ENCODE results near the gene PDCD7. TPM values are rescaled to one million over a fixed set of nuclear protein-coding genes. Genes with fewer than 3 reads are reported as not detected.

PDCD7 gene
- total and polyA plus RNA-seq, 2 of the 13 experiments (the other 11 are each of a cell fraction or from before 2014, with no cell fraction given), result 10.1 to 14.7 TPM

- no peak for TF ChIP-seq FOXA3 (CRISPR knock-in tag; IDR thresholded peaks at IDR 0.05)
- TF ChIP-seq ZNF292 (CRISPR knock-in tag; IDR thresholded peaks at IDR 0.05; ENCODE audit: borderline replicate concordance, low read depth), result peak; percentile 26; the same call in 1 of the 2 replicates
- TF ChIP-seq CBX1 (IDR thresholded peaks at IDR 0.05; ENCODE audit: low read depth), result no peak
- no peak for TF ChIP-seq ZNF460 (CRISPR knock-in tag; IDR thresholded peaks at IDR 0.05; ENCODE audit: borderline replicate concordance)
- TF ChIP-seq RAD21 (CRISPR knock-in tag; IDR thresholded peaks at IDR 0.05), result peak; percentile 4; the same call in 1 of the 2 replicates
- TF ChIP-seq IKZF4 (CRISPR knock-in tag; IDR thresholded peaks at IDR 0.05; ENCODE audit: borderline replicate concordance, low read depth, not compliant biosample characterization), result no peak
- TF ChIP-seq SIN3B (IDR thresholded peaks at IDR 0.05; ENCODE audit: low read length), result no peak
- TF ChIP-seq ZNF687 (CRISPR knock-in tag; IDR thresholded peaks at IDR 0.05), result peak; percentile 24
- no peak for TF ChIP-seq ZNF530 (CRISPR knock-in tag; IDR thresholded peaks at IDR 0.05; ENCODE audit: low read depth)
- TF ChIP-seq FOXC1 (CRISPR knock-in tag; IDR thresholded peaks at IDR 0.05; ENCODE audit: borderline replicate concordance), result 0 out of 2 replicates have a peak, but pooled peaks have one; percentile 60
- no peak for TF ChIP-seq ZNF275 (CRISPR knock-in tag; IDR thresholded peaks at IDR 0.05; ENCODE audit: borderline replicate concordance)
- peak; percentile 58; the same call in 1 of the 2 replicates for TF ChIP-seq ZFP91 (CRISPR knock-in tag; IDR thresholded peaks at IDR 0.05; ENCODE audit: borderline replicate concordance)
- TF ChIP-seq TEAD2 (CRISPR knock-in tag; IDR thresholded peaks at IDR 0.05), result no peak
- TF ChIP-seq NFIB (CRISPR knock-in tag; IDR thresholded peaks at IDR 0.05; ENCODE audit: borderline replicate concordance), result no peak
- no peak for TF ChIP-seq ERF (CRISPR knock-in tag; IDR thresholded peaks at IDR 0.05)
- peak; percentile 14; the same call in 1 of the 2 replicates for TF ChIP-seq KDM2A (CRISPR knock-in tag; IDR thresholded peaks at IDR 0.05; ENCODE audit: borderline replicate concordance, low read depth)
- no peak for TF ChIP-seq RFX1 (IDR thresholded peaks at IDR 0.05)
- no peak for TF ChIP-seq CEBPG (CRISPR knock-in tag; IDR thresholded peaks at IDR 0.05)
- no peak for TF ChIP-seq SNRNP70 (IDR thresholded peaks at IDR 0.05; ENCODE audit: low read depth, low read length)
- peak; percentile 35; the same call in 1 of the 2 replicates for TF ChIP-seq ZXDC (CRISPR knock-in tag; IDR thresholded peaks at IDR 0.05)
- 0 out of 2 replicates have a peak, but pooled peaks have one; percentile 21 for TF ChIP-seq MYC (CRISPR knock-in tag; IDR thresholded peaks at IDR 0.05; ENCODE audit: borderline replicate concordance)
Observed at GRCh38 chr15:65086680-65087111, 46.9 kb downstream of the PDCD7 start (continued).

Data from HepG2 (cell line).